ENCODE results near the gene CBLB. TPM values are rescaled to one million over a fixed set of nuclear protein-coding genes. Genes with fewer than 3 reads are reported as not detected.

Gene CBLB
- total RNA-seq = 30.0 and 34.4 TPM in 2 replicates

- TF ChIP-seq CTCF (IDR thresholded peaks at IDR 0.05; ENCODE audit: insufficient read depth, low read length, severe bottlenecking) = no peak
- Histone ChIP-seq H3K27me3 (ENCODE audit: control insufficient read depth, insufficient read depth, low read length) (no peaks in the 10 kb centered on the region), H3K36me3 (ENCODE audit: control insufficient read depth, insufficient read depth, low read length) (no peaks in the 10 kb centered on the region), H3K4me3 (ENCODE audit: low read depth, low read length) (peak within 1 kb of the TSS; percentile 93)
- no peak for FAIRE-seq
- DNase-seq (ENCODE audit: low read depth) = peak; percentile 96
Measured at GRCh38 chr3:105868742-105869530, at the start of gene CBLB. Gene CBLB, minus strand, starts transcription at chr3:105869012. Its CDS starts 1,435 bp downstream, at chr3:105867577.

GRCh38 chr3:105916767-105917166 lies 48.0 kb upstream of the CBLB start:
- DNase-seq (ENCODE audit: low read depth) (no peak), FAIRE-seq (no peak)
- H3K36me3 ChIP-seq (ENCODE audit: control insufficient read depth, insufficient read depth, low read length) = no peaks in the 10 kb centered on the region
- no peak for TF ChIP-seq CTCF (IDR thresholded peaks at IDR 0.05; ENCODE audit: insufficient read depth, low read length, severe bottlenecking)
- no peaks in the 10 kb centered on the region for H3K27me3 ChIP-seq (ENCODE audit: control insufficient read depth, insufficient read depth, low read length)
- H3K4me3 ChIP-seq (ENCODE audit: low read depth, low read length) = no peak overlapping the region

- H3K36me3 ChIP-seq (ENCODE audit: control insufficient read depth, insufficient read depth, low read length) = no peaks in the 10 kb centered on the region
- no peak for FAIRE-seq
Measured at GRCh38 chr3:105915524-105915923, 46.7 kb upstream of the CBLB start.

GRCh38 chr3:105913616-105914015 lies 44.8 kb upstream of the CBLB start:
- TF ChIP-seq CTCF (IDR thresholded peaks at IDR 0.05; ENCODE audit: insufficient read depth, low read length, severe bottlenecking) = no peak
- DNase-seq (ENCODE audit: low read depth) = no peak
- Histone ChIP-seq H3K36me3 (ENCODE audit: control insufficient read depth, insufficient read depth, low read length) (no peaks in the 10 kb centered on the region), H3K27me3 (ENCODE audit: control insufficient read depth, insufficient read depth, low read length) (no peaks in the 10 kb centered on the region), H3K4me3 (ENCODE audit: low read depth, low read length) (no peak overlapping the region)
- FAIRE-seq = no peak

More at GRCh38 chr3:105915524-105915923, 46.7 kb upstream of the CBLB start:
- TF ChIP-seq CTCF (IDR thresholded peaks at IDR 0.05; ENCODE audit: insufficient read depth, low read length, severe bottlenecking) = no peak
- DNase-seq (ENCODE audit: low read depth) = peak; percentile 91
- Histone ChIP-seq H3K27me3 (ENCODE audit: control insufficient read depth, insufficient read depth, low read length) (no peaks in the 10 kb centered on the region), H3K4me3 (ENCODE audit: low read depth, low read length) (no peak overlapping the region)

GRCh38 chr3:105912891-105913290 lies 44.1 kb upstream of the CBLB start:
- no peak for FAIRE-seq
- no peak for DNase-seq (ENCODE audit: low read depth)
- Histone ChIP-seq H3K36me3 (ENCODE audit: control insufficient read depth, insufficient read depth, low read length) (no peaks in the 10 kb centered on the region), H3K4me3 (ENCODE audit: low read depth, low read length) (no peak overlapping the region), H3K27me3 (ENCODE audit: control insufficient read depth, insufficient read depth, low read length) (no peaks in the 10 kb centered on the region)
- TF ChIP-seq CTCF (IDR thresholded peaks at IDR 0.05; ENCODE audit: insufficient read depth, low read length, severe bottlenecking) = no peak
